GM10266 (cell line): ENCODE measurements around the gene ERAL1.

Source experiments
- DNase-seq: peaks from one replicate; pipeline ENCODE4 v3.0.0; 2012; ENCODE audit errors: extremely low spot score
- CTCF ChIP-seq: IDR thresholded peaks from 2 replicates; pipeline ENCODE4 v1.5.1; 2012; ENCODE audit warnings: mild to moderate bottlenecking, low read depth; ENCODE audit not compliant: control insufficient read depth, insufficient read depth; ENCODE audit errors: missing control alignments

The ERAL1 gene

GRCh38 chr17:28854457-28855335 is at the start of gene ERAL1:
ERAL1 (plus strand) TSS chr17:28855016; CDS start chr17:28855035, 19 bp downstream.
- peak; percentile 85 for DNase-seq
- TF ChIP-seq CTCF, result no peak

- no peak for DNase-seq
Measured at GRCh38 chr17:28807925-28808634, 46.7 kb upstream of the ERAL1 start.

GRCh38 chr17:28810437-28810836 is 44.4 kb upstream of the ERAL1 start:
- peak; percentile 32 for DNase-seq
- no peak for TF ChIP-seq CTCF

More at GRCh38 chr17:28807925-28808634, 46.7 kb upstream of the ERAL1 start:
- no peak for TF ChIP-seq CTCF

GRCh38 chr17:28811651-28812090 is 43.1 kb upstream of the ERAL1 start:
- TF ChIP-seq CTCF, result no peak
- DNase-seq, result peak; percentile 17

- DNase-seq, result peak; percentile 98
- TF ChIP-seq CTCF, result no peak
Measured at GRCh38 chr17:28812091-28812747, 42.6 kb upstream of the ERAL1 start.

GRCh38 chr17:28812748-28813377 is 42.0 kb upstream of the ERAL1 start:
- DNase-seq, result no peak
- no peak for TF ChIP-seq CTCF
